Keratinocyte (primary cell): ENCODE measurements around the gene SDC3.

ENCODE experiments used
- CTCF ChIP-seq, 3 experiments: IDR thresholded peaks in 1 of 3; conservative IDR thresholded peaks in 1 of 3; optimal IDR thresholded peaks in 1 of 3; 2 replicates in 2 of 3; 3 replicates in 1 of 3; pipeline versions ENCODE3 to v1.5.1; 2011; ENCODE audit warnings: low read length in 3 of 3, mild to moderate bottlenecking in 3 of 3, moderate library complexity in 2 of 3, control low read depth in 1 of 3, inconsistent platforms in 1 of 3; ENCODE audit not compliant: insufficient read depth in 2 of 3; ENCODE audit errors: extremely low read depth in 1 of 3
- EZH2 ChIP-seq: IDR thresholded peaks from one replicate; pipeline ENCODE4 v1.6.1; 2012; ENCODE audit warnings: inconsistent platforms, mild to moderate bottlenecking, low read length, moderate library complexity

- TF ChIP-seq CTCF (optimal IDR thresholded peaks at IDR 0.05 in 1 of 3, IDR thresholded peaks at IDR 0.05 in 1 of 3, conservative IDR thresholded peaks at IDR 0.05 in 1 of 3; ENCODE audit: extremely low read depth in 1 of 3, insufficient read depth in 2 of 3, low read length in 3 of 3) (no peak), EZH2 (no peak)
Measured at GRCh38 chr1:30904191-30904961, 4.2 kb downstream of the SDC3 start.
